ENCODE data around the gene AKT1S1.

GRCh38 chr19:49843265-49843664 is 33.9 kb downstream of the AKT1S1 start:
- no peak for TF ChIP-seq CTCF (IDR thresholded peaks at IDR 0.05)
- TF ChIP-seq EZH2 (IDR thresholded peaks at IDR 0.05; ENCODE audit: borderline replicate concordance, insufficient read depth, low read depth, low read length, poor library complexity, severe bottlenecking), result no peak
